Tibial nerve (tissue), 4 donors: ENCODE measurements around the gene MRPL33.

ENCODE experiments used
- CTCF ChIP-seq, 5 experiments: fragments of 200-600 bp in 3 of 5; fragments of 450-650 bp in 2 of 5; sonication (generic) in 3 of 5; IDR thresholded peaks; one replicate each; pipeline ENCODE4 v1.5.1; 2016 to 2019; ENCODE audit warnings: antibody characterized with exemption in 5 of 5, mild to moderate bottlenecking in 3 of 5, moderate library complexity in 2 of 5
- EP300 ChIP-seq, 2 donors: sonication (generic); formaldehyde crosslinking; IDR thresholded peaks; one replicate each; pipeline ENCODE4 v1.6.1; 2017; ENCODE audit warnings: antibody characterized with exemption in 2 of 2, mild to moderate bottlenecking in 1 of 2
- POLR2A ChIP-seq, 2 donors: fragments of 450-650 bp; IDR thresholded peaks; one replicate each; pipeline ENCODE4 v1.6.1; 2017; ENCODE audit warnings: antibody characterized with exemption in 2 of 2, mild to moderate bottlenecking in 2 of 2, moderate library complexity in 2 of 2

GRCh38 chr2:27724191-27724590, 47.3 kb upstream of the MRPL33 start:
- TF ChIP-seq CTCF (IDR thresholded peaks at IDR 0.05) (no peak), POLR2A (IDR thresholded peaks at IDR 0.05) (no peak), EP300 (IDR thresholded peaks at IDR 0.05) (no peak)
